Immature natural killer cell (primary cell): Measurements from ENCODE around the gene CMSS1. TPM values are rescaled to one million over a fixed set of nuclear protein-coding genes. Genes with fewer than 3 reads are reported as not detected.

Experiments used
- DNase-seq, 3 donors: peaks; one replicate each; pipeline ENCODE4 v3.0.0; 2022; ENCODE audit warnings: mixed read lengths in 1 of 3
- H3K27ac Mint-ChIP-seq, 6 donors: one replicate each; pipeline ENCODE4 v1.8.0; 2020; ENCODE audit warnings: mixed read lengths in 6 of 6, mild to moderate bottlenecking in 5 of 6, inconsistent platforms in 4 of 6, moderate library complexity in 3 of 6
- H3K27me3 Mint-ChIP-seq, 3 donors: one replicate each; pipeline ENCODE4 v1.8.0; 2020 to 2021; ENCODE audit warnings: low read depth in 3 of 3, mild to moderate bottlenecking in 3 of 3, mixed read lengths in 3 of 3, moderate library complexity in 3 of 3, inconsistent platforms in 1 of 3
- H3K36me3 Mint-ChIP-seq, 3 donors: one replicate each; pipeline ENCODE4 v1.8.0; 2020; ENCODE audit warnings: mixed read lengths in 3 of 3, inconsistent platforms in 2 of 3, mild to moderate bottlenecking in 2 of 3
- H3K4me1 Mint-ChIP-seq, 2 donors: one replicate each; pipeline ENCODE4 v1.8.0; 2020; ENCODE audit warnings: inconsistent platforms in 2 of 2, mild to moderate bottlenecking in 2 of 2, mixed read lengths in 2 of 2, moderate library complexity in 1 of 2
- H3K4me3 Mint-ChIP-seq, 5 donors: one replicate each; pipeline ENCODE4 v1.8.0; 2020; ENCODE audit warnings: mild to moderate bottlenecking in 5 of 5, mixed read lengths in 5 of 5, inconsistent platforms in 3 of 5, moderate library complexity in 3 of 5
- H3K9me3 Mint-ChIP-seq, 6 donors: one replicate each; pipeline ENCODE4 v1.8.0; 2020; ENCODE audit warnings: mild to moderate bottlenecking in 6 of 6, mixed read lengths in 6 of 6, inconsistent platforms in 4 of 6, moderate library complexity in 3 of 6
- polyA plus RNA-seq, 3 donors: library from polyadenylated mRNA; unstranded; fragments of 300-500 nt; fragmentation: Illumina TruSeq; gene quantifications; one replicate each; pipeline ENCODE4 v1.2.3, GENCODE V29; 2021

Gene CMSS1
- 10 to 100 TPM; 12.1 to 13.4 (median 12.8) TPM for polyA plus RNA-seq

DNA sequence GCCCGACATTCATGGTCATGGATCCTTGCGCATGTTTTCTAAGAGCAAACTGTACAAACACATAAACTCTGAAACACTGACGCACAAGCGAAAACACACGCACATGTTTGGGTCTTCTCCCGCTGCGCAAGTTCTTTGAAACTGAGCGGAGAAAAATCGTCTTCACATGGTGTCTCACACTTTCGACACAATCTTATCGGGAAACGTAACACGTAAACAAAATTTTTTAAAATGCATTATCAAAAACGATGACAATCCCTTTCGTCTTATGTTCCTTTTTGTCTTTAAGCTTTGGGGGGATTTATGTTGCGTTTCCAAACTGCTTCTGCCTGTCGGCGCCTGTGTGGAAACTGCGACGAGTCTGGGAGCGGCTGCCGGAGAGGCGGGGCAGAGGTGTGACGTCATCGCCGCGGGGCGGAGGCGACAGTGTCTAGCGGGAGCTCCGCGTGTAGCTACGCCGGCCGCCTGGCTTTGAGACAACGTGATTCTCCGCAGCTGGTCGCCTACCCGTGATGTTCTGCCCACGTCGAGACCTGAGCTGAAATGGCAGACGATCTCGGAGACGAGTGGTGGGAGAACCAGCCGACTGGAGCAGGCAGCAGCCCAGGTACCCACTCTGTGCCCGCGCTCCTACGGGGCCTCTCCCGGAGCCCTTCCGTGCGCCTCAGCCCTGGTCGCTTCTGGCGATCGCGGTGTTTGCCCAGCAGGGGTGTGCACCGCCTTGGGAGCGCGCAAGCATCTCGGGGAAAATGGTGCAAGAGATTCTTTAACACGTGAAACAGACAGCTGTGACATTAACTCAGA, at the start of gene CMSS1:
CMSS1 (plus strand) TSS at position 426 of the 804 bp plus-strand sequence.
- Mint-ChIP-seq H3K9me3 (no peaks in the 10 kb centered on the region), H3K27ac (peak within 1 kb of the TSS; percentile 96 to 100 (median 99)), H3K4me3 (peak within 1 kb of the TSS; percentile 94 to 100 (median 97)), H3K36me3 (peaks cover 0 to 4% (median 0%) of the 10 kb centered on the region in 3 donors), H3K4me1 (peaks cover 25 to 28% of the 10 kb centered on the region in 2 donors), H3K27me3 (peaks cover 6 to 13% (median 12%) of the 10 kb centered on the region in 3 donors)
- DNase-seq: peak; percentile 93 to 96 (median 95)

DNA sequence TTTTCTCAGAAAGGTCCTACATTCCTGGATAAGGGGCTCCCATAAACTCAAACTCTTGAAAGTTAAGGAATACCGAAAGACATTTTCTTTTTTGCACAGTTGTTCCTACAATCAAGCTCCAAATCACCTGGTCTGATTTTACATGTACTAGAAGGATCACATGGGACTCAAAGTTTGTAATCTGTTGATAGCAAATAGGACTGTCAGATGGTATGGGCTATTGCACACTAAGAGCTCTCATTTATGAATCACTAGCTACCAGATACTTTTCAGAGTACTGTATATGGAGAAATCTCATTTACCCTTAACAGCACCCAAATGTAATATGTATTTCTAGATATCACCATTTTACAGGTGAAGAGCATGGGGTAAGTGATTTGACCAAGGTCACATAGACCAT, 49.5 kb upstream of the CMSS1 start:
- H3K4me1 Mint-ChIP-seq: no peaks in the 10 kb centered on the region
- H3K4me3 Mint-ChIP-seq: no peak overlapping the region
- DNase-seq: no peak
- H3K27me3 Mint-ChIP-seq: peaks cover 0 to 2% (median 1%) of the 10 kb centered on the region in 3 donors
- no peak overlapping the region for H3K27ac Mint-ChIP-seq
- no peaks in the 10 kb centered on the region for H3K36me3 Mint-ChIP-seq
- H3K9me3 Mint-ChIP-seq: no peaks in the 10 kb centered on the region

DNA sequence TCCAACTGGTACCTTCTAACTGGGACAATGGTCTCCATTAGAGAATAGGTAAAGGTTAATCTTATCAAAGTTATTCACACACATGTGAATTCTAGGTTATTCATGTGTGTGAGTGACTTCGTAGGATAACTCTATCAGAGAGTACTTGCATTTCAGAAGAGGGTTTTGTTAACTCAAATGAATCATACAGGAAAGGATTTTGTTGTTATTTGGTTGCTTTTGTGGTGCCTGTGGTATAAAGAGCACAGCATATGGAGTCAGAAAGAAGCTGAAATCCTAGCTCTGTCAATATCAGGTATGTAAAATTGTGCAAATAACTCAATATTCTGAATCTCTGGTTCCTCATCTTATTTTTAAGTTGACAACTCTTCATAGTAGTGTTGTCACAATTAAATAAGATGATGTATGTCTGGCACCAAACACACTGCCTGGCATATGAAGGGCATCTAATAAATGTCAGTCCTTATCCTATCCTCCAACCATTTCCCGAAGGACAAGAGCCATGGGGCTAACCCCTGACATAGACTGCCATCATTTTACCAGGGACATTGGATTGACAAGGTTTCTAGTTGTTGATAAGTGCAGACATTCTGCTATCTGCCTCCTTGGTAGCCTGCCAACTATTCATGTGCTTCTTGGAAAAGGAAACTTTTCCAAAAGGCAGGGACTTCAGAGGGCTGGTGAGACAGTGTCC, 48.7 kb upstream of the CMSS1 start:
- no peak for DNase-seq
- H3K27me3 Mint-ChIP-seq: peaks cover 0 to 2% (median 1%) of the 10 kb centered on the region in 3 donors
- H3K27ac Mint-ChIP-seq: no peak overlapping the region
- no peaks in the 10 kb centered on the region for H3K9me3 Mint-ChIP-seq
- no peaks in the 10 kb centered on the region for H3K36me3 Mint-ChIP-seq
- H3K4me1 Mint-ChIP-seq: no peaks in the 10 kb centered on the region
- H3K4me3 Mint-ChIP-seq: no peak overlapping the region

DNA sequence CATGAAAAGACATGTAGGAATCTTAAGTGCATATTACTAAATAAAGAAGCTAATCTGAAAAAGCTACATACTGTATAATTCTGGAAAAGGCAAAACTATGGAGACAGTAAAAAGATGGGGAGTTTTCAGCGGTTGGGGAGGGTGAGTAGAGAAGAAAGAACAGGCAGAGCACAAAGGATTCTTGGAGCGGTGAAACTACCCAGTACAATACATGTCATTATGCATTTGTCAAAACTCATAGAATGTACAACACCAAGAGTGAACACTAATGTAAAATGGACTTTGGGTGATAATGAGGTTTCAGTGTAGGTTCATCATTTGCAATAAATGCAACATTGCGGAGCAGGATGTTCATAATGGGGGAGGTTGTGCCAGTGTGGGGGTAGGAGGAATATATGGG, 45.5 kb upstream of the CMSS1 start:
- no peak overlapping the region for H3K4me3 Mint-ChIP-seq
- H3K9me3 Mint-ChIP-seq: no peaks in the 10 kb centered on the region
- H3K27ac Mint-ChIP-seq: no peak overlapping the region
- H3K27me3 Mint-ChIP-seq: peaks cover 0 to 2% (median 1%) of the 10 kb centered on the region in 3 donors
- no peaks in the 10 kb centered on the region for H3K36me3 Mint-ChIP-seq
- no peak for DNase-seq
- H3K4me1 Mint-ChIP-seq: no peaks in the 10 kb centered on the region

DNA sequence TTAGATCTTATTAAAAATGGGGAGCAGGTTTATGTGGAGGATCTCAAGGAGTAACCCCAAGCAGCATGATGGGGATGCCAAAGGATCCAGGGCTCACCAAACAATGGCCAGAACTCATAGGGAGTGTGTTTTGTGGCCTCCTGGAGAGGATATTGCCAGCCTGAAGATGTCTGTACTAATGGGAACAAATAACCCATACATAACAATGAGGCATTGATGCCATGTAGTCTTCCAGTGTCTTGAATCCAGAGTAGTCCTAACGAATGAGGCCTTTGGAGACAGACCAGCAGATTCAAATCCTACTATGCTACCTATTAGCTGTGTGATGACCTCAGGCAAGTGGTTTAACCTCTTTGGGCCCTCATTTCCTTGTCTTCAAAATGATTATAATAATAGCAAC, 45.0 kb upstream of the CMSS1 start:
- Mint-ChIP-seq H3K4me1 (no peaks in the 10 kb centered on the region), H3K9me3 (no peaks in the 10 kb centered on the region), H3K27me3 (peaks cover 0 to 2% (median 1%) of the 10 kb centered on the region in 3 donors), H3K36me3 (no peaks in the 10 kb centered on the region), H3K4me3 (no peak overlapping the region), H3K27ac (no peak overlapping the region)
- no peak for DNase-seq

DNA sequence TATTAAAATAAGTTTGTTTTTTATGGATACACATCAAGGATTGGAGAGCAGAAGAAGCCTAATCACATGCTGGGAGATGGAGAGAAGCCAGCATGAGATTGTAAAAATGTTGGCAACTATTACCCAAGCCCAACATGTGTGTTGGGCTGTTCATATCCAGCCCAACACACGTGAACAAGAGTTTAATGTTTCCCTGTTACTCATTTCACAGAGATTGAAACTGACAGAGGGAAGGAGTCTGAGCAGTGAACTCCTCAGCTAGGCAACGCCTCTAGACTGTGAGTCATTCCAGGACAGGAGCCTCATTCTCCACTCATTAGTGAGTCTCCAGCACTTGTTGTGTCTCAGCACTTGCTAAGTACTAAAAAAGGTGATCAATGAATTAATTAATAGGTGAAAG, 43.2 kb upstream of the CMSS1 start:
- Mint-ChIP-seq H3K27ac (no peak overlapping the region), H3K36me3 (no peaks in the 10 kb centered on the region), H3K4me3 (no peak overlapping the region), H3K4me1 (no peaks in the 10 kb centered on the region), H3K27me3 (peaks cover 0 to 10% (median 1%) of the 10 kb centered on the region in 3 donors), H3K9me3 (no peaks in the 10 kb centered on the region)
- DNase-seq: no peak

DNA sequence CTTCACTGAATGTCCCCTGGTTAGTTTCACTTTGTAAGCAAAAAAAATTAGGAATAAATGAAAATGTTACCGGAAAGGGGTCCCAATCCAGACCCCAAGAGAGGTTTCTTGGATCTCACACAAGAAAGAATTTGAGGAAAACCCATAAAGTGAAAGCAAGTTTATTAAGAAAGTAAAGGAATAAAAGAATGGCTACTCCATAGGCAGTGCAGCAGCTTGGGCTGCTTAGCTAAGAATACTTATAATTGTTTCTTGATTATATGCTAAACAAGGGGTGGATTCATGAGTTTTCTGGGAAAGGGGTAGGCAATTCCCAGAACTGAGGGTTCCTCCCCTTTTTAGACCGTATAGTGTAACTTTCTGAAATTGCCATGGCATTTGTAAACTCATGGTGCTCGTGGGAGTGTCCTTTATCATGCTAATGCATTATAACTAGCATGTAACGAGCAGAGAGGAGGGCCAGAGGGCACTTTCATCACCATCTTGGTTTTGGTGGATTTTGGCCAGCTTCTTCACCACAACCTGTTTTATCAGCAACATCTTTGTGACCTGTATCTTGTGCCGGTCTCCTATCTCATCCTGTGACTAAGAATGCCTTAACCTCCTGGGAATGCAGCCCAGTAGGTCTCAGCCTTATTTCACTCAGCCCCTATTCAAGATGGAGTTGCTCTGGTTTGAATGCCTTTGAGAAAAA, 41.0 kb upstream of the CMSS1 start:
- peaks cover 0 to 13% (median 0%) of the 10 kb centered on the region in 3 donors for H3K27me3 Mint-ChIP-seq
- no peak overlapping the region for H3K27ac Mint-ChIP-seq
- H3K4me1 Mint-ChIP-seq: no peaks in the 10 kb centered on the region
- H3K36me3 Mint-ChIP-seq: no peaks in the 10 kb centered on the region
- DNase-seq: no peak
- no peak overlapping the region for H3K4me3 Mint-ChIP-seq
- no peaks in the 10 kb centered on the region for H3K9me3 Mint-ChIP-seq

DNA sequence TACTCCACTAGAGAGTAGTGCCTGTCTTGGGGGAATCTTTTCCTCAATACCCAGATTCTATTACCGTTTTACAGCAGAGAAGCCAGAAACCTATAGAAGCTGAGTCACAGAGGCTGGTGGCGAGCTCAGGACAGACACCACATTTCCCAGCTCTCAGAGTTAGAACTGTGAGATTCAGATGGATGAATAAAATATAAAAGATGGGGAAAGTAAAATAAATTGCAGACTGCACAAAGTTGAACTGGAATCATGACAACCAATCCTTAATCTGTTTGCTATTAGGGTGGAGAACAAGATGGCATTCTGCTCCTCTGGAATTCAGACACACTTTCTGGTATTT, 40.5 kb upstream of the CMSS1 start:
- no peak overlapping the region for H3K4me3 Mint-ChIP-seq
- no peak overlapping the region for H3K27ac Mint-ChIP-seq
- no peaks in the 10 kb centered on the region for H3K4me1 Mint-ChIP-seq
- peaks cover 0 to 13% (median 0%) of the 10 kb centered on the region in 3 donors for H3K27me3 Mint-ChIP-seq
- DNase-seq: no peak
- no peaks in the 10 kb centered on the region for H3K9me3 Mint-ChIP-seq
- H3K36me3 Mint-ChIP-seq: no peaks in the 10 kb centered on the region

DNA sequence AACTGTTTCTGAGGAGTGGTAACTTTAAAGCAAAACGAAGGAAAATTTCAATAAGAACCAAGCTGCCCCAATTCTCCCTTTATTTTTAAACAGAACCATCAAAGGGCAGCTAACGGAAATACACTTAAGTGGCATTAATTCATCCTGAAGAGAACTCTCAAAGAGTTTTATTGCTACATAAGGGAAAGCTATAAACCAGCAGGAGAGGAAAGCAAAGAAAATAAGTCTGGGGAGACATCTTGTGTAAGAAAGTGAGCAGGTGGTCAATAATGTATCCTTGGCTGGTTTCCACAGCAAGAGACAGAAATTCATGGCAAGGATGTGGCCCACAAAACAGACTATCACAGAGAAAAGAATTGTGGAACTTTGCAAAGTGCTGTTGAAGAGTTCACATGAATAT, 40.0 kb upstream of the CMSS1 start:
- Mint-ChIP-seq H3K36me3 (no peaks in the 10 kb centered on the region), H3K27ac (no peak overlapping the region), H3K9me3 (no peaks in the 10 kb centered on the region), H3K4me1 (no peaks in the 10 kb centered on the region), H3K4me3 (no peak overlapping the region), H3K27me3 (peaks cover 0 to 11% (median 0%) of the 10 kb centered on the region in 3 donors)
- DNase-seq: no peak

DNA sequence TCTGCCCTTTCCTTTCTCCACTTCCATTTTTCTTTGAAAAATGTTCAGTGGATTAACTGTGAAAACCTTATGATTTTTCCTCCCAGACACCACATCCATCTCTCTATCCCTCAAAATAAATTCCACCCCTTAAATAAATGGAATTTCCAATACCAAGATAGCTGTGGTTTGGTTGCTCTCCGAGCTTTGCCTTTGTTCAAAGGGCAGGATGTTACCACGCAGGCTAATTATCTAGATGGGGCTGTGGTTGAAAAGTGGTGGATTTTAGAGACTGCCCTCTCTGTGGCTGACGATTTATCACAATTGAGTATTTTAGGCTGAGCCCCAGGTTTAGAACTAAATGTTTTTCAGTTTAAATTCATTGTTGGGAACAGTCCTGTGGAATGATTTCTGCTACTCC, 36.9 kb upstream of the CMSS1 start:
- DNase-seq: no peak
- Mint-ChIP-seq H3K27me3 (peaks cover 0 to 11% (median 0%) of the 10 kb centered on the region in 3 donors), H3K4me1 (no peaks in the 10 kb centered on the region), H3K27ac (no peak overlapping the region), H3K9me3 (no peaks in the 10 kb centered on the region), H3K36me3 (no peaks in the 10 kb centered on the region), H3K4me3 (no peak overlapping the region)

DNA sequence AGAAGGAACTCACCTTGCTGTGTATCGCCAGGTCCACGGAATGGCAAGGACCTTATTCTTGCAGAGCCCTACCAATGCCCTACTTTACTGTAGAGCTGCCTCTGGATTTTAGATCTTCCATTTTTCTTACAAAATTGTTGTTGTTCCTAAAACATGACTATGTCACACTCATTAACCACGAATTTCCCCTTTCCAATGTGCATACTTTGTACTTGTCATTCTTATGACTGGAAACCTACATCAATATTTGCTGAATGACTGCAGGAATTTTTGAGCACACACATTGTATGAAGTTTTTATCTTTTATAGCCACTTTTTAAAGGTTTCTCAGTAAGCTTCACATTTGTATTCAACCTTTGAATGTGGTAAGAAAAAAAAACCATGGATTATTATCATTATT, 35.9 kb upstream of the CMSS1 start:
- DNase-seq: no peak
- Mint-ChIP-seq H3K9me3 (no peaks in the 10 kb centered on the region), H3K4me1 (no peaks in the 10 kb centered on the region), H3K4me3 (no peak overlapping the region), H3K27ac (no peak overlapping the region), H3K36me3 (no peaks in the 10 kb centered on the region), H3K27me3 (peaks cover 0 to 11% (median 0%) of the 10 kb centered on the region in 3 donors)

DNA sequence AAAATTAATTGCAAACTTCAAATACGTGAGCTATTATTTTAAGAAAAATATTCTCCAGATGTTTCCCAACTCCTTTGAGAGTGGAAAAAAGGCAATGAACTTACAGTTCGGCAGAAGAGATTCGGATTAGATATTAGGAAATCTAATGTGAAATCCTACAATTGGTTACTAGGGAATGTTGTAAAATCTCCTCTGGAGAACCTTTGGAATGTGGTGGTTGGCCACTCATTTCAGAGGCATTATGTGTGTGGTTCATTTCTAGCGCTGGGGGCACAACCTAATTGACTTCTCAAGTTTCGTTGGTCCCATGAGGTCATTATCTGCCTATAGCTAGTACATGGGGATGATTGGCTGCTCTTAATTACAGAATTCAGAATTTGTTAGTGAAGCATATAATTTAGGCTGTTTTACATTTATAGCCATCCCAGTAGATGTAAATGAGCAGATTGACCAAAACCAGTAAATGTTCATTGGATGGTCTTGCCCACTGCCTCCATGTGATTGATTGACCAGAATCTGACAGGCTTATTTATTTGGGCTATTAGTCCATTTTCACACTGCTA, 34.6 kb upstream of the CMSS1 start:
- Mint-ChIP-seq H3K36me3 (no peaks in the 10 kb centered on the region), H3K4me3 (no peak overlapping the region), H3K9me3 (no peaks in the 10 kb centered on the region), H3K27ac (no peak overlapping the region), H3K4me1 (no peaks in the 10 kb centered on the region), H3K27me3 (peaks cover 0 to 9% (median 2%) of the 10 kb centered on the region in 3 donors)
- DNase-seq: no peak

DNA sequence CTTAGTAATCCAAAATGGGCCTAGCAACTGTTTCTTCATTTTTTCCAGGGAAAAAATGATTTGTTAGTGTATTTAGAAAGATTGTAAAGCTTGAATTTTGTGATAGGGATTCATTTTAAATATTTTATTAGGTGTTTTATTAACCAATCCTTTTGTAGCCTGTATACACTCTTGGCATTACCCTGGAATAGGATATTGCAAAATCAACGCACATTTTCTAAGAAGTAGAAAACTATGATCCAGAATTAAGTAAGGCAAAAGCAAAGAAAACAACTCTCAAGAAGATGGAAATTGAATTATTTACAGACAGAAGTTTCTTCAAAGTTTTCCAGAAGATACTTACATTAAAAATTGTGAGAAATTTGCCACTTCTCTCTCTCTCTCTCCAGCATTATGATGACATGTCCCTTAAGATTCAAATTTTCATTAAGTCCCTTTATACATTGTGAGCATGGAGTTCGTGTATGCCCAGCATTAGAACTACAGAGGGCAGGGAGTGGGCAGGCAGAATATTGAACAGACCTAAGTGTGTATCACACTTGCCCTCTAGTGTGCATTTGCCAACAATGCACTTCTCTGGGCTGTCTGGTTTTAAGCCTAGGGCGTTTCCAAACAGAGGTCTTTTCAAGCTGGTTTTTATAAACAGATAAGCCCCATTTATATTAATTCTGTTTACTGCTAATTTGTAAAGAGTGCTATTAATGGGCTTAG, 28.5 kb upstream of the CMSS1 start:
- Mint-ChIP-seq H3K36me3 (no peaks in the 10 kb centered on the region), H3K27ac (no peak overlapping the region), H3K4me1 (no peaks in the 10 kb centered on the region), H3K4me3 (no peak overlapping the region), H3K27me3 (peaks cover 2 to 6% (median 2%) of the 10 kb centered on the region in 3 donors), H3K9me3 (no peaks in the 10 kb centered on the region)
- peak in 1 of 3 donors; percentile 3 for DNase-seq
